Fibroblast of pulmonary artery (primary cell): ENCODE results near the gene C8B.

Experiments used
- DNase-seq: peaks from one replicate; pipeline ENCODE4 v3.0.0-alpha.2; 2010; ENCODE audit warnings: low read depth
- H3K4me3 ChIP-seq: replicated peaks from 2 replicates; pipeline ENCODE4 v1.5.1; 2011; ENCODE audit warnings: low read depth, mild to moderate bottlenecking, control low read depth, low read length, moderate library complexity
- TF ChIP-seq, protein P1 (sequence below): IDR thresholded peaks from 2 replicates; pipeline ENCODE4 v1.5.1; 2011; ENCODE audit warnings: mild to moderate bottlenecking, control low read depth, low read length, inconsistent platforms; ENCODE audit errors: missing control alignments

C8B gene

DNA sequence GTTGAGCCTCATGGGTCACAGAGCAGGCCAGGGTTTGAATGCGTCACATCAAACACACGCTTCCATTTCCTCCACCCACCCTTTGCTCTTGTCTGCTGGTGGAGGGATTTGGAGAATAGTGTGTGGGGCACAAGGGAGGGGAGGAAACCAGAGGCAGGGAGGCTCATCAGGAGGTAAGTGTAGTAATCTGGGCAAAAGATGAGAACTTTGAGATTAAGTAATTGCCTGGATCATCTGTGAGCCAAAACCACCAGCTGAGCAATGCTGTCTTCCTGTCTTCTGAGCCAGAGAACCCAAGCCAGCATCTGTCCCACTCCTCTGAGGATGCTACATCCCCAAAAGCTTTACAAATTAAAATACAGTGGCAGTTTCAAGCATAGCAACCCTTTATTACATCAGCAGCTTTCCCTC lies 45.2 kb downstream of the C8B start:
- TF ChIP-seq, protein P1, sequence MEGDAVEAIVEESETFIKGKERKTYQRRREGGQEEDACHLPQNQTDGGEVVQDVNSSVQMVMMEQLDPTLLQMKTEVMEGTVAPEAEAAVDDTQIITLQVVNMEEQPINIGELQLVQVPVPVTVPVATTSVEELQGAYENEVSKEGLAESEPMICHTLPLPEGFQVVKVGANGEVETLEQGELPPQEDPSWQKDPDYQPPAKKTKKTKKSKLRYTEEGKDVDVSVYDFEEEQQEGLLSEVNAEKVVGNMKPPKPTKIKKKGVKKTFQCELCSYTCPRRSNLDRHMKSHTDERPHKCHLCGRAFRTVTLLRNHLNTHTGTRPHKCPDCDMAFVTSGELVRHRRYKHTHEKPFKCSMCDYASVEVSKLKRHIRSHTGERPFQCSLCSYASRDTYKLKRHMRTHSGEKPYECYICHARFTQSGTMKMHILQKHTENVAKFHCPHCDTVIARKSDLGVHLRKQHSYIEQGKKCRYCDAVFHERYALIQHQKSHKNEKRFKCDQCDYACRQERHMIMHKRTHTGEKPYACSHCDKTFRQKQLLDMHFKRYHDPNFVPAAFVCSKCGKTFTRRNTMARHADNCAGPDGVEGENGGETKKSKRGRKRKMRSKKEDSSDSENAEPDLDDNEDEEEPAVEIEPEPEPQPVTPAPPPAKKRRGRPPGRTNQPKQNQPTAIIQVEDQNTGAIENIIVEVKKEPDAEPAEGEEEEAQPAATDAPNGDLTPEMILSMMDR = no peak

DNA sequence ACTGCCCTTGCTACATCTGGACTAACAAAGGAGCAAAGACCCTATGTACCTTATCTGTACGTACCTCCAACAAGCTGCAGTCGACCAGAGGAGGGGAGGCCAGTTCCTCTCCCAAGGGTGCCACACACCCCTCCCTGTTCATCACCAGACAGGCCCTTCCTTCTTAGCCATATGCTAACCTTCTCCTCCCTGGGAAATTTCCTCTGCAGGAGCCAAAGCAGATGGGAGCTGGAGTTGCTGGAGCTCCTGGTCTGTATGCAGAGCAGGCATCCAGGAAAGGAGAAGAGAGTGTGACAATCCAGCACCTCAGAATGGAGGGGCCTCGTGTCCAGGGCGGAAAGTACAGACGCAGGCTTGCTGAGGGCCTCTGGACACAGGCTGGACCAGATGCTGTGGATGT lies 48.5 kb downstream of the C8B start:
- TF ChIP-seq, protein P1 = no peak
- DNase-seq = no peak
- no peak overlapping the region for H3K4me3 ChIP-seq

More for the DNA sequence above, 45.2 kb downstream of the C8B start:
- no peak overlapping the region for H3K4me3 ChIP-seq
- DNase-seq = peak; percentile 63

DNA sequence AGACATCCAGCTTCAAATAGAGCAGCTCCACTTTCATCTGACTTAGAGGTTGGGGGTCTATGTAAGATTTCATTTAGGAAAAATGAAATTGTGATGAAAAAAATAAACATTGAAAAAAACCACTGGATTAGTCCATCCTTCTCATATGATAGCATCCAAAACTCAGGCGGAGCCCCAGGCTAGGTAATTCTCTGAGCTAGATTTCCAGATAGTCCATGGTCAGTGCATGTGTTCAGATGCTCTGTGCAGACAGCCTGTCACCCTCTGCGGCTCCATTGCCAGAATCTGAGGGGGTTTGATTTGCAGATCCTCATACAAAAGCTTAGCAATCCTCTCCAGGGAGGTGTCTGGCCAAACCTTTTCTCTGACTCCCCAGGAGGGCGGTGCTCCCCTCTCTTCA lies 49.2 kb downstream of the C8B start:
- TF ChIP-seq, protein P1 = no peak
- no peak for DNase-seq
- H3K4me3 ChIP-seq = no peak overlapping the region

DNA sequence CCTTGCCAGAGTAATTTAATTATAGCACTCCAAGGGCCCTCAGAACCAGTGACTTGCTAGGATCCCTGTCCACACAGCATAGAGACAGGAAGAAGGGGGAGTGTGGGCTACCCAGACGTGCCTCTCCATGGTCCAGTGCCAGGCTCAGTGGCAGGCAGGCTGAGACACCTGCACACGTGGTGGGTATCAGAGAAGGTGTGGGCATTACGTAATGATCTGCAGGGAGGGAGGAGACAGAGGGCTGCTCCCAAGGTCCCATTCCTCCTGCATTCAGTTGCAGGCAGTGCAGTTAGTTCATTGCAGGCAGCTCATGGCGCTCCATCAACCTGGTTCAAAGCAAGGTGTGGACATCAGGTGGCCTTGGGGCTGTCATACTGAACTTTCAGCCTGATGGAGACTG lies 49.9 kb downstream of the C8B start:
- TF ChIP-seq, protein P1 = no peak
- no peak overlapping the region for H3K4me3 ChIP-seq
- no peak for DNase-seq

DNA sequence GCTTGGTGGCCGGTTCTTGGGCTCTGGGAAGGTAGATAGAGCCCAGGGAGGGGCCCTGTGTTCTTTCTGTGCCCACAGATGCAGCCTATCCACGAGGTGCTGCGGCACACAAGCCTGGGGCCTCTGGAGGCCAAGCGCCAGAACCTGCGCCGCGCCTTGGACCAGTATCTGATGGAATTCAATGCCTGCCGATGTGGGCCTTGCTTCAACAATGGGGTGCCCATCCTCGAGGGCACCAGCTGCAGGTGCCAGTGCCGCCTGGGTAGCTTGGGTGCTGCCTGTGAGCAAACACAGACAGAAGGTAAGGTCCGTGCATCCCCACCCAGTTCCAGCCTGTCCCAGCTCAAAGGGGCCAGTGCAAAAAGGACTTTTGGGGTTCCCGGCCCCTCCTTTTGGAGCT lies 53.5 kb downstream of the C8B start:
- no peak for DNase-seq
- TF ChIP-seq, protein P1 = no peak
- H3K4me3 ChIP-seq = no peak overlapping the region

DNA sequence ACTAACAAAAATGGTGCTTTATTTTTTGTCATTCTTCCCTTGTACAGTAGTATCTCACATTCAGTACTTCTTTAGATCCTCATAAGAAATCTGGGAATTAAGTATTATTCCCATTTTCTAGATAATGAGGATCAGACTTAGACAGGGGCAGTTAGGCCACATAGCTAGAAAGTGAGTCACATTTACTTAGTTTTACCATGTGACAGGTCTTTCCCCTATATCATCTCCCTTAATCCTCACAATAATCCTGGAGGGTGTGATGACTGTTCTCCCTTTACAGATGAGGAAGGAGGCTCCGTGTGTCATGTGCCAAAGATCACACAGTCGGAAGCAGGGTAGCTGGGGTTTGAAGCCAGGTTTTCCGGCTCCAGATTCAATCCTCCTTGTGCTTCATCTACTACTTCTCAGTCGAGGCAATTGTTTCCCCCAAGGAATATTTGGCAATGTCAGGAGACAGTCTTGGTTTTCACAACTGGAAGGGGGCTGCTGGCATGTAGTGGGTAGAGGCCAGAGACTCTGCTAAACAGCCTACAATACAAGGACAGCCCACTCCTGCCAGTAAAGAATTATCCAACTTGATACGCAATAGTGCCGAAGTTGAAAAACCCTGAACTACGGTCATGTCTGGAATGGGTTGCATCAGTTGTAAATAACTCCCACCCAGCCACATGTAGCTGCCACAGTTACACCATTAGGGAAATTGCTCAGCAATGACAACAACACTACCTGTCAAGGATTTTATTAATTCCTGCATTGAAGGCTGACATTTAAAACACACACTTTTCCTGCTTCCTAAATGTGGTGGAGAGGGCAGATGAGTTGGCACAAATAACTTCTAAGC lies 54.5 kb downstream of the C8B start:
- TF ChIP-seq, protein P1 = no peak
- DNase-seq = peak; percentile 31

More for the DNA sequence above, 54.5 kb downstream of the C8B start:
- H3K4me3 ChIP-seq = no peak overlapping the region
